ENCODE results near the gene CMSS1.

CMSS1 gene

DNA sequence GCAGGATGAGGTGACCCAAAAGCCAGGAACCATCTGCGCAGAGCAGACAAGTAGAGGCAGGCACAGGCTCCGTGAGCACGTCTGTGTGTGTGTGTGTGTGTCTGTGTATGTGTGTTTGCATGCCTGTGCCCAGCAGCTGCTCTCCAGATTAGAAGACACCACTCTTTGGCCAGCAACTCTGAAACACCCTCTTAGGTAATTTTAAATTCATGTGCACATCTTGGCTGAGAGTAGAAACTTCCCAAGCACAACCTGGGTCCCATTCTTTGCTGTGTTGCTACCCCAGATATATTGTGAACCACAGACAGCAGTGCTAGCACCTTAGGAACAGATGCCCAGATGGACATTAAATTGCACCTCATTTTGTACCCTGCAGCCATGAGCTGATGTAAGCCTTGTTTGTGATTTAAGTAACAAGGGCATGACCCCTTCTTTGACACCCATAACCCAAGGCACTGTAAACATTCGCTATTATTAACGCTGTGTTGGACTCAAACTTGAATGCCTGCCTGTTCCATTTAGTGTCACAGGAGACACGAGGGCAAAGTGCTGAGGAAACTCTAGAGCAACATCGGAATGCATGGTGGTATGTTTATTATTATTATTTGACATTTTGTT lies 296.9 kb downstream of the CMSS1 start, which contains the start of gene FILIP1L:
FILIP1L (minus strand) TSS at position 89 of the 618 bp plus-strand sequence.
- no peaks in the 10 kb centered on the region for H3K9me3 ChIP-seq (ENCODE audit: control insufficient read depth in 2 of 2, low read length in 2 of 2)
- H3K4me3 ChIP-seq (ENCODE audit: low read length in 2 of 2), result no peak within 1 kb of the TSS
- no peaks in the 10 kb centered on the region for H3K4me1 ChIP-seq (ENCODE audit: control insufficient read depth in 2 of 2, insufficient read depth in 2 of 2, low read length in 2 of 2)
- no peaks in the 10 kb centered on the region for H3K27me3 ChIP-seq (ENCODE audit: control insufficient read depth in 2 of 2, insufficient read depth in 2 of 2, low read length in 2 of 2)
- H3K36me3 ChIP-seq (ENCODE audit: control insufficient read depth in 2 of 2, insufficient read depth in 2 of 2, low read length in 2 of 2), result no peaks in the 10 kb centered on the region
- H3K9ac ChIP-seq (ENCODE audit: low read depth in 1 of 2, low read length in 2 of 2), result no peak within 1 kb of the TSS
- no peak within 1 kb of the TSS for H3K27ac ChIP-seq (ENCODE audit: low read depth in 2 of 2, low read length in 2 of 2)

DNA sequence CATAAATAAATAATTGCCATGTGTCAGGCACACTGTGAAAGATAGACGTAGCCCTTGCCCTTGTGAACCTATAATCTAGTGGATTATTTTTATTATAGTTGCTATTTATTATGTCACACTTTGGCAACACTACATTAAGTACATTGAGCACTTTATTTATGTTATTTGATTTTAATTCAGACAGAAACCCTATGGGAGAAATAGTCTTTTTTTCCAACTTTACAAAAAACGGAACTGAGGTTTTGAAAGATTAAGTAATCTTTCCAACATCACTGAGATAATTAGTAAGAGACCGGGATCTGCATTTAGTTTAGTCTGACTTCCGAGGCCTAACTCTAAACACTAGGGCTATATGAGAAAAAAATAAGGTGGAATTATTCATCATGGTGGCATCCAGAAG lies 299.4 kb downstream of the CMSS1 start:
- Histone ChIP-seq H3K27ac (ENCODE audit: low read depth in 2 of 2, low read length in 2 of 2) (no peak overlapping the region), H3K9me3 (ENCODE audit: control insufficient read depth in 2 of 2, low read length in 2 of 2) (no peaks in the 10 kb centered on the region), H3K9ac (ENCODE audit: low read depth in 1 of 2, low read length in 2 of 2) (no peak overlapping the region), H3K36me3 (ENCODE audit: control insufficient read depth in 2 of 2, insufficient read depth in 2 of 2, low read length in 2 of 2) (no peaks in the 10 kb centered on the region), H3K27me3 (ENCODE audit: control insufficient read depth in 2 of 2, insufficient read depth in 2 of 2, low read length in 2 of 2) (no peaks in the 10 kb centered on the region), H3K4me1 (ENCODE audit: control insufficient read depth in 2 of 2, insufficient read depth in 2 of 2, low read length in 2 of 2) (no peaks in the 10 kb centered on the region), H3K4me3 (ENCODE audit: low read length in 2 of 2) (no peak overlapping the region)

DNA sequence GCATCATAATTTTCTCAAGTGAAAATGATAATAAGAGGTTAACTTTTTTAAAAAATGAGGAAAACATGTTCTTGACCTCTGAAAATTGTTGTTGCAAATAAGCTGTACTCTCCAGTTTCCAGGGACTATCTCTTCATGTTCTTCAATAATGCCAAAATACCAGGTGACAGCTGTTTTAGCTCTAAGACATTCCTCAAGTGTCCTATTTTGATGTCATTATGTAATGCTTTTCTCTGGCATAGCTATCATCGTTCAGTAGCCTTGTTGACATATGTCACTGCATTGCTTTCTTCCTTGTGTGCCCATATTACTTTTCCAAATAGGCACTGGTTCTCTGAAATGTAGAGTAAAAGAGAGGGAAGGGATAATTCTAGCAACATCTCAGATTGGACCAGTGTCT lies 302.4 kb downstream of the CMSS1 start:
- Histone ChIP-seq H3K27ac (ENCODE audit: low read depth in 2 of 2, low read length in 2 of 2) (no peak overlapping the region), H3K27me3 (ENCODE audit: control insufficient read depth in 2 of 2, insufficient read depth in 2 of 2, low read length in 2 of 2) (no peaks in the 10 kb centered on the region), H3K4me1 (ENCODE audit: control insufficient read depth in 2 of 2, insufficient read depth in 2 of 2, low read length in 2 of 2) (no peaks in the 10 kb centered on the region), H3K36me3 (ENCODE audit: control insufficient read depth in 2 of 2, insufficient read depth in 2 of 2, low read length in 2 of 2) (no peaks in the 10 kb centered on the region), H3K4me3 (ENCODE audit: low read length in 2 of 2) (no peak overlapping the region), H3K9ac (ENCODE audit: low read depth in 1 of 2, low read length in 2 of 2) (no peak overlapping the region), H3K9me3 (ENCODE audit: control insufficient read depth in 2 of 2, low read length in 2 of 2) (no peaks in the 10 kb centered on the region)

- Histone ChIP-seq H3K27me3 (ENCODE audit: control insufficient read depth in 2 of 2, insufficient read depth in 2 of 2, low read length in 2 of 2) (no peaks in the 10 kb centered on the region), H3K4me1 (ENCODE audit: control insufficient read depth in 2 of 2, insufficient read depth in 2 of 2, low read length in 2 of 2) (no peaks in the 10 kb centered on the region), H3K36me3 (ENCODE audit: control insufficient read depth in 2 of 2, insufficient read depth in 2 of 2, low read length in 2 of 2) (no peaks in the 10 kb centered on the region), H3K27ac (ENCODE audit: low read depth in 2 of 2, low read length in 2 of 2) (no peak overlapping the region), H3K9me3 (ENCODE audit: control insufficient read depth in 2 of 2, low read length in 2 of 2) (no peaks in the 10 kb centered on the region), H3K4me3 (ENCODE audit: low read length in 2 of 2) (no peak overlapping the region), H3K9ac (ENCODE audit: low read depth in 1 of 2, low read length in 2 of 2) (no peak overlapping the region)
Observed at GRCh38 chr3:100120693-100121092, 303.0 kb downstream of the CMSS1 start.

DNA sequence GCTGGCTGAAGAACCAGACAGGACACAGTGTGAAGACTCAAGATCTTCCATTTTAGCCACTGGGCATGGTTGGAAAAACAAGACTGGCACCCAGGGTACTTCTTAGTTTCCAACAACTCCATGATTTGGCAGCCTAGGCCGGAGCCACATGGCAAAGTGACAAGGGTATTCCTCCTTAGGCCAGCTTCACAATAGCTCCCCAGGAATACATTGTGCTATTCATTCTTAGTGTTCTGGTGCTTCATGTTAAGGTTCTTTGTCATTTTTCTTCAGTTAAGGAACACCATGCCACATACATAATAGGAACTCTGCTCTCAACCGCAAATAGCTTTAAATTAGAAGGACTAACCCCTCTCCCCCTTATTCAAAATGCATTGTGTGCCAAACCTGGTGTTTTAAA lies 304.7 kb downstream of the CMSS1 start:
- Histone ChIP-seq H3K4me1 (ENCODE audit: control insufficient read depth in 2 of 2, insufficient read depth in 2 of 2, low read length in 2 of 2) (no peaks in the 10 kb centered on the region), H3K27me3 (ENCODE audit: control insufficient read depth in 2 of 2, insufficient read depth in 2 of 2, low read length in 2 of 2) (no peaks in the 10 kb centered on the region), H3K4me3 (ENCODE audit: low read length in 2 of 2) (no peak overlapping the region), H3K36me3 (ENCODE audit: control insufficient read depth in 2 of 2, insufficient read depth in 2 of 2, low read length in 2 of 2) (no peaks in the 10 kb centered on the region), H3K9ac (ENCODE audit: low read depth in 1 of 2, low read length in 2 of 2) (no peak overlapping the region), H3K9me3 (ENCODE audit: control insufficient read depth in 2 of 2, low read length in 2 of 2) (no peaks in the 10 kb centered on the region), H3K27ac (ENCODE audit: low read depth in 2 of 2, low read length in 2 of 2) (no peak overlapping the region)

GRCh38 chr3:100123112-100123511 lies 305.4 kb downstream of the CMSS1 start:
- Histone ChIP-seq H3K27ac (ENCODE audit: low read depth in 2 of 2, low read length in 2 of 2) (no peak overlapping the region), H3K36me3 (ENCODE audit: control insufficient read depth in 2 of 2, insufficient read depth in 2 of 2, low read length in 2 of 2) (no peaks in the 10 kb centered on the region), H3K9me3 (ENCODE audit: control insufficient read depth in 2 of 2, low read length in 2 of 2) (no peaks in the 10 kb centered on the region), H3K9ac (ENCODE audit: low read depth in 1 of 2, low read length in 2 of 2) (no peak overlapping the region), H3K4me3 (ENCODE audit: low read length in 2 of 2) (no peak overlapping the region), H3K4me1 (ENCODE audit: control insufficient read depth in 2 of 2, insufficient read depth in 2 of 2, low read length in 2 of 2) (no peaks in the 10 kb centered on the region), H3K27me3 (ENCODE audit: control insufficient read depth in 2 of 2, insufficient read depth in 2 of 2, low read length in 2 of 2) (no peaks in the 10 kb centered on the region)

- Histone ChIP-seq H3K9me3 (ENCODE audit: control insufficient read depth in 2 of 2, low read length in 2 of 2) (no peaks in the 10 kb centered on the region), H3K9ac (ENCODE audit: low read depth in 1 of 2, low read length in 2 of 2) (no peak overlapping the region), H3K27ac (ENCODE audit: low read depth in 2 of 2, low read length in 2 of 2) (no peak overlapping the region), H3K36me3 (ENCODE audit: control insufficient read depth in 2 of 2, insufficient read depth in 2 of 2, low read length in 2 of 2) (no peaks in the 10 kb centered on the region), H3K4me1 (ENCODE audit: control insufficient read depth in 2 of 2, insufficient read depth in 2 of 2, low read length in 2 of 2) (no peaks in the 10 kb centered on the region), H3K27me3 (ENCODE audit: control insufficient read depth in 2 of 2, insufficient read depth in 2 of 2, low read length in 2 of 2) (no peaks in the 10 kb centered on the region), H3K4me3 (ENCODE audit: low read length in 2 of 2) (no peak overlapping the region)
Observed at GRCh38 chr3:100124201-100124761, 306.6 kb downstream of the CMSS1 start.

- no peaks in the 10 kb centered on the region for H3K4me1 ChIP-seq (ENCODE audit: control insufficient read depth in 2 of 2, insufficient read depth in 2 of 2, low read length in 2 of 2)
- H3K27ac ChIP-seq (ENCODE audit: low read depth in 2 of 2, low read length in 2 of 2), result no peak overlapping the region
- no peak overlapping the region for H3K9ac ChIP-seq (ENCODE audit: low read depth in 1 of 2, low read length in 2 of 2)
Observed at GRCh38 chr3:100125161-100125938, 307.7 kb downstream of the CMSS1 start.

GRCh38 chr3:100127792-100128191 lies 310.1 kb downstream of the CMSS1 start:
- no peaks in the 10 kb centered on the region for H3K9me3 ChIP-seq (ENCODE audit: control insufficient read depth in 2 of 2, low read length in 2 of 2)
- H3K4me1 ChIP-seq (ENCODE audit: control insufficient read depth in 2 of 2, insufficient read depth in 2 of 2, low read length in 2 of 2), result no peaks in the 10 kb centered on the region
- no peaks in the 10 kb centered on the region for H3K36me3 ChIP-seq (ENCODE audit: control insufficient read depth in 2 of 2, insufficient read depth in 2 of 2, low read length in 2 of 2)
- no peak overlapping the region for H3K9ac ChIP-seq (ENCODE audit: low read depth in 1 of 2, low read length in 2 of 2)
- H3K27ac ChIP-seq (ENCODE audit: low read depth in 2 of 2, low read length in 2 of 2), result no peak overlapping the region
- H3K4me3 ChIP-seq (ENCODE audit: low read length in 2 of 2), result no peak overlapping the region
- no peaks in the 10 kb centered on the region for H3K27me3 ChIP-seq (ENCODE audit: control insufficient read depth in 2 of 2, insufficient read depth in 2 of 2, low read length in 2 of 2)

More at GRCh38 chr3:100125161-100125938, 307.7 kb downstream of the CMSS1 start:
- no peaks in the 10 kb centered on the region for H3K27me3 ChIP-seq (ENCODE audit: control insufficient read depth in 2 of 2, insufficient read depth in 2 of 2, low read length in 2 of 2)
- H3K4me3 ChIP-seq (ENCODE audit: low read length in 2 of 2), result no peak overlapping the region
- no peaks in the 10 kb centered on the region for H3K36me3 ChIP-seq (ENCODE audit: control insufficient read depth in 2 of 2, insufficient read depth in 2 of 2, low read length in 2 of 2)
- H3K9me3 ChIP-seq (ENCODE audit: control insufficient read depth in 2 of 2, low read length in 2 of 2), result no peaks in the 10 kb centered on the region

DNA sequence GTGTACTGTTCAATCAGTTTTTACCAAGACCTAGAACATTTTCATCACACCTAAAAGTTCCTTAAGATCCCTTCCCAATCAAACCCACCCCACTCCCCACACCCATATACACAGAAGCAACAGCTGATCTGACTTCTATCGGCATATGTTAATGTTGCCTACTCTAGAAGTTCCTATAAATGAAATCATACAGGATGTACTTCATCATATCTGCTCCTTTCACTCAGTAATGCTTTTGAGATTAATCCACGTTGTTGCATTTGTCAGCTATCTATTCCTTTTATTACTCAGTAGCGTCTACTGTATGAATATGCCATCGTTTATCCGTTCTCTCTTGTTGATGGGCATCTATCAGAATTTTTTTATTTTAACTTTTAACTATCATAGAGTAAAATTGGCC lies 310.9 kb downstream of the CMSS1 start:
- Histone ChIP-seq H3K27me3 (ENCODE audit: control insufficient read depth in 2 of 2, insufficient read depth in 2 of 2, low read length in 2 of 2) (no peaks in the 10 kb centered on the region), H3K9me3 (ENCODE audit: control insufficient read depth in 2 of 2, low read length in 2 of 2) (no peaks in the 10 kb centered on the region), H3K36me3 (ENCODE audit: control insufficient read depth in 2 of 2, insufficient read depth in 2 of 2, low read length in 2 of 2) (no peaks in the 10 kb centered on the region), H3K27ac (ENCODE audit: low read depth in 2 of 2, low read length in 2 of 2) (no peak overlapping the region), H3K9ac (ENCODE audit: low read depth in 1 of 2, low read length in 2 of 2) (no peak overlapping the region), H3K4me1 (ENCODE audit: control insufficient read depth in 2 of 2, insufficient read depth in 2 of 2, low read length in 2 of 2) (no peaks in the 10 kb centered on the region), H3K4me3 (ENCODE audit: low read length in 2 of 2) (no peak overlapping the region)
